HG03442 (cell line): ENCODE data around the gene HSP90AA1.
"Not testable (repeated sequence)": the region's sequence is repeated elsewhere in the genome, so short reads cannot be mapped to it uniquely, and the experiment has no call there.

ENCODE experiments used
- ATAC-seq: cut with Tn5 transposase; IDR thresholded peaks from one replicate; pipeline ENCODE4 v1.9.1; 2021; ENCODE audit warnings: mild to moderate bottlenecking, moderate library complexity; ENCODE audit not compliant: unreplicated experiment

Gene HSP90AA1

GRCh38 chr14:102095231-102095870 is 8.5 kb upstream of the HSP90AA1 start:
- ATAC-seq, result no peak

DNA sequence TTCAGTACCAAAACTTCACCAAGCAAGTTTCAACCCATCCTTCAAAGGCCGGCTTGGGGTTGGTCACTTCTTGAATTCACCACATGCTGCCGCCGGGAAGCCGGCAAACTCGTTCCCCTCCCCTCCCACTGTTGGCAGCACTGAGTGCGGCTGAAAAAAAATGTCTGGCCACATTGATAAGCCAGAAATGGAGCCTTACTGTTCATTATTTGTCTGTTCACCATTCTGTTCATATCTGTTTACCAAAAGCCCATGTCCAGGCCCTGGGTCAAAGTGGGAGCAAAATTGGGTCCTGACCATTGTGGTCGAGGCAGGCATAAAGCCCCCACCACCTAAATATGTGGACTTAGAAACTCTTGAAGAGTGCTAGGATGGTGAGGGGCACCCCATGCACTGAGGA is 7.3 kb upstream of the HSP90AA1 start:
- ATAC-seq, result no peak

DNA sequence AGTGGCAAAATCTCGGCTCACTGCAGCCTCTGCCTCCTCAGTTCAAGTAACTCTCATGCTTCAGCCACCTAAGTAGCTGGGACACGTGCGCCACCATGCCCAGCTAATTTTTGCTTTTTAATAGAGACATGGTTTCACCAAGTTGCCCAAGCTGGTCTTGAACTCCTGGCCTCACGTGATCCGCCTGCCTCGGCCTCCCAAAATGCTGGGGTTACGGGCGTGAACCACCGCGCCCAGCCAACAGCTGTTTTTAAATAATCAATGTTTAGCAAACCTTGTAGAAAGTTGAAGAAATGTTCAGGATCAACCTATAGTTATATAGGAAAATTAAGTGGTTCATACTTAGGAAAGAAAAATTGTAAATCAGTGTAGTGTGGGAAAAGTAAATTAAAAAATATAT is 6.0 kb upstream of the HSP90AA1 start:
- ATAC-seq, result no peak

- no peak for ATAC-seq
Measured at GRCh38 chr14:102090713-102091112, 3.9 kb upstream of the HSP90AA1 start.

DNA sequence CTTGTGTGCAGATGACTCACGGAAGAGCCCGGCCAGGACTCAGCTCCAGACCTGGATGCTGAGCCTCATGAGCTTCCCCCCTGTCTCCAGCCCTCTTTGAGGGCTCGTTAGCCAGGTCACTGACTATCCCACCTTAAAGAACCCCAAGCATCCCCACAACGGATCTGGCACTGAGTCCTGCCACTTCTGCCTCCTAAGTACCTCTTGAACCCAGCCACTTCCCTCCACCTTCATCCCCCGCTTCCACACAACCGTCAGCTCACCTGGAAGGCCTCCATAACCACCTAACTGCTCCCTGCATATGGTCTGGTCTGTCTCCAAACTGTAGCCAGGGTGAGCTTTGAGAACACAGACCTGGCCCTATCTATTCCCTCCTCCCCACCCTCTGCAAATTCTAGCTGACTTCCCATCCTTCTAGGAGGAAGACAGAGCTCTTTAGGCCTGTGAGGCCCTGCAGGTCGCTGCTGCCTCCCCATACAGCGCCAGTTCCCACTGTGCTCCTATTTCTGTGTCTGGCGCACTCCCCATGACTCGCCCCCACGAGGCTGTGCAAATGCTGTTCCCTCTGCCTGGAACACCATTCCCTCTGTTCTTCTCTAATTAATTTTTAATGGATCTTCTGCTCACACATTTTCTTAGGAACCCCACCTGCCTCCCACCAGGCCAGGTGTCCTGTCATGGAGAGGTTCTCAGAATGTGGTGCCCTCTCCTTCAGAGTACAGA is 2.9 kb upstream of the HSP90AA1 start:
- ATAC-seq, result no peak

GRCh38 chr14:102088012-102088792 is 1.4 kb upstream of the HSP90AA1 start:
- no peak for ATAC-seq

DNA sequence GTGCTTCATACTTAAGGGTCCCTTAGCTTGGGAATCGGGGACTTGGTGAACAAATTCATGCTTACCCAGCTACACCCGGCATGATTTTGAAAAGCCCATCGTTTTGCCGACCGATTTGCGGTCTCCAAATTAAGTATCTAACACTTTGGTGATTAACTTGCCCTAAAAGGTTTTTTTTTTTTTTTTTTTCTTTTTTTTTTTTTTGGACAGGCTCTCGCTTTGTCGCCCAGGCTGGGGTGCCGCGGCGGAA is 843 bp upstream of the HSP90AA1 start:
- no peak for ATAC-seq

GRCh38 chr14:102086709-102086971 is 204 bp downstream of the HSP90AA1 start:
- no peak for ATAC-seq

GRCh38 chr14:102085948-102086708 is 716 bp downstream of the HSP90AA1 start:
- ATAC-seq, result peak; percentile 9

DNA sequence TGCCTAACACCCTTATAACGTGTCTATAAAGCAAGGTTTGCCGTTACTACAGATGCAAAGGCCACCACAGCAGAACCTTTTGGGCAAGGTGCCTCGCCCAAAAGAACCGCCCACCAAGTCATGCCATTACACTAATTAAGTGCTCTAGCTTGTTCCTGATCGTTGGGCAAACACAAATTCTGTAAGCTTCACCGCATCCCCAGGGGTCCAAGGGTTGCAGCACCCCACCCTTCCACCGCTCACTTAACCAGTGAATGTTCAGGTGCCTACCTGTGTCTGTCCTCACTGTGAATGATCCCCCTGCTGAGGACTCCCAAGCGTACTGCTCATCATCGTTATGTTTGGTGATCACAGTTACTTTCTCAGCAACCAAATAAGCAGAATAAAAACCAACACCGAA is 1.4 kb downstream of the HSP90AA1 start:
- ATAC-seq, result no peak

DNA sequence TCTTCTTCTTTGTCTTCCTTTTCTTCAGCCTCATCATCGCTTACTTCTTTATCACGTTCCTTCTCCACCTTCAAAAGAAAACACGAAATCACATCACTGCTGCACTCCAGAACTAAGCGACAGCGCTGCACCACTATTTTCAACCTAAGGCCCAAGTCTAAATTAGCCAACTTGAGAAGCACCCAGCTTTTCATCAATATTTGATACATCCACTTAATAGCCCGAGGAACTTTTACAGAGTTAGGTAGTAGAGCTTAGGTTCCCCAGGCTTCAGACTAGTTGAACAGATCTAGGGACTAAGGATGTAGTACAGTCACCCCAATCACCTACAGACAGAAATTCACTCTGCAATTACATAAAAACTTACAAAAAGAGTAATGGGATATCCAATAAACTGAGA is 1.9 kb downstream of the HSP90AA1 start:
- no peak for ATAC-seq

DNA sequence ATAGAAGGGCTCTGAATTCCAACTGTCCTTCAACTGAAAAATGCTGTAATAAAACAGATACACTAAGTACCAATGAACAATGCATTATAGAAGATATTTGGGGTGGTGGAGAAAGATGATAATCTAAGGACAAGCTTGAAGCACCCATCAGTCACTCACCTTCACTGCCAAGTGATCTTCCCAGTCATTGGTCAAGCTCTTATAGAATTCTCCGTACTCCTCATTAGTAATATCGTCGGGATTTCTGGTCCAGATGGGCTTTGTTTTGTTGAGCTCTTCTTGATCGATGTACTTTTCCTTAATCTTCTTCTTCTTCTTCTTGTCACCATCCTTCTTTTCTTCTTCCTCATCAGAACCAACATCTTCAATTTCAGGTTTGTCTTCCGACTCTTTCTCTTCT is 2.3 kb downstream of the HSP90AA1 start:
- ATAC-seq, result not testable (repeated sequence)

- ATAC-seq, result no peak
Measured at GRCh38 chr14:102081231-102082080, 5.4 kb downstream of the HSP90AA1 start.

DNA sequence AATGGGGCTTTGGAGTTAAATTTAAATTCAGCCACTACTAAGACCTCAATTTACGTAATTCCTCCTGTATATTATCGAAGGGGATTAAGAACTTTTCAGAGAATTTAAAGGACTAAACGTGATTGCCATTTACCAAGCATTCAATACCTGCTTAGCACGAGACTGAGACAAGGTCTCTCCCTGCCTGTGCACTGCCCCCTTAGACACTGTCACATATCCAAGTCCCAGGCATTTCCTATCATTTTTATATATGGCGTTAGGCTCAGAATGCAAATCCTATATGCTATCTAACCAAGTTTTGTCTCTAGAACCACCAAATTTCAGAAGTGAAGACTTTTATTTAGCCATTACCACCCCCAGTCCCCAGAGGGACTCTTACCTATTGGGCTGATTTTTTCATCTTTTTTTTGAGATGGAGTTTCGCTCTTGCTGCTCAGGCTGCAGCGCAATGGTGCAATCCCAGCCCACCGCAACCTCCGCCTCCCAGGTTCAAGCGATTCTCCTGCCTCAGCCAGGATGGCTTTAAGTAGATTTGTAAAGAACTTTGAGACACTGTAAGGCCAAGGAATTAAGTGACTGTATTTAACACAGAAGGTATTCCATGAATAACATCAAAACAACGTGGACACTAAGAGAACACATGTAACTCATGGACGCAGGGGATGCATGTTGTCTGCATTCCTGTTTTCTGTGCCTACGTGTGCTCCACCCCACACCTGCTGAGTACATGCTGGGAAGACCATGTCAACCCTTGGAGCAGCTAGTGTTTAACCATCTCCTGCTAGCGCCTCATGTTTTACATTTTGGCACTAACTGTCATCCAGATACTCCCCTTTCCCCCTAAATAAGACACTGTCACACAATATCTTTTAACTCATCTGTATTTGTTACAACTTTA is 6.4 kb downstream of the HSP90AA1 start:
- ATAC-seq, result no peak

DNA sequence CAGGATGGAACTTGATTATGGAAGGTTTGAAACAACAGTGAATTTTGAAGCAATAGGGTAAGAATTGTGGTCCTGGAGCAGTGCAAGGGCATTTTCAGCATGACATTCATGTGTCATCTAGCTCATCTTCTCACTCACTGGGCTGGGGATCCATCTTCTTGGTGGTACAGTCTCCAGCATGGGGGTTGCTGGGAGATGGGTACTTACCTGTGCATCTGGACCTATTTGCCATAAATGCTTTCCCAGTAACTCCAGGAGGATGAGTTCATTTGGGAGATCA is 7.2 kb downstream of the HSP90AA1 start:
- ATAC-seq, result no peak

- no peak for ATAC-seq
Measured at GRCh38 chr14:102078831-102079699, 7.8 kb downstream of the HSP90AA1 start.

DNA sequence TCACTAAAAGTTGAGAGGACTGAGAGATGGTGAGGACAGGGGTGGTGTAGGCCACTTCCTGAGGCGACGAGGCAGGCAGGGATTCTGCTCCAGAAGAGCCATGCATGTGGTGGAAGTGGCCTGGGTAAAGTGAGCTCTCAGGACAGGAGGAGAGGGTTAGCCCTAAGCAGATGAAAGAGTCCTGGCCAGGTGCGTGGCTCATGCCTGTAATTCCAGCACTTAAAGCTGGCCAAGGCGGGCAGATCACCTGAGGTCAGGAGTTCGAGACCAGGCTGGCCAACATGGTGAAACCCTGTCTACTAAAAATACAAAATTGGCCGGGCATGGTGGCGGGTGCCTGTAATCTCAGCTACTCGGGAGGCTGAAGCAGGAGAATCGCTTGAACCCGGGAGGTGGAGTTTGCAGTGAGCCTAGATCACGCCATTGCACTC is 8.5 kb downstream of the HSP90AA1 start:
- not testable (repeated sequence) for ATAC-seq

GRCh38 chr14:102077382-102077709 is 9.5 kb downstream of the HSP90AA1 start:
- no peak for ATAC-seq

GRCh38 chr14:102075155-102075554 is 11.7 kb downstream of the HSP90AA1 start:
- ATAC-seq, result no peak
